Cerebellar cortex (tissue), 1 donor: ENCODE results near the gene EIF1B.
"Not testable (repeated sequence)": the region's sequence is repeated elsewhere in the genome, so short reads cannot be mapped to it uniquely, and the experiment has no call there.

Source experiments
- DNase-seq: peaks from one replicate; pipeline ENCODE4 v3.0.0-alpha.2; 2015; ENCODE audit warnings: low spot score

The EIF1B gene

GRCh38 chr3:40309418-40309924 lies at the start of gene EIF1B:
TSS of gene EIF1B (plus strand) at chr3:40309707. CDS start at chr3:40309942, 235 bp downstream.
- peak; percentile 97 for DNase-seq

GRCh38 chr3:40262331-40262730 lies 47.2 kb upstream of the EIF1B start:
- DNase-seq: peak; percentile 73

GRCh38 chr3:40264451-40264850 lies 45.1 kb upstream of the EIF1B start:
- DNase-seq: no peak

- DNase-seq: no peak
These were observed 44.3 kb upstream of the EIF1B start for GRCh38 chr3:40265181-40265580.

- DNase-seq: no peak
These were observed 41.4 kb upstream of the EIF1B start for GRCh38 chr3:40267937-40268724.

- peak; percentile 3 for DNase-seq
These were observed 40.5 kb upstream of the EIF1B start for GRCh38 chr3:40268802-40269524.

- no peak for DNase-seq
These were observed 30.7 kb upstream of the EIF1B start for GRCh38 chr3:40278791-40279190.

- DNase-seq: no peak
These were observed 27.5 kb upstream of the EIF1B start for GRCh38 chr3:40281995-40282394.

GRCh38 chr3:40283057-40283456 lies 26.4 kb upstream of the EIF1B start:
- not testable (repeated sequence) for DNase-seq

- DNase-seq: no peak
These were observed 22.3 kb upstream of the EIF1B start for GRCh38 chr3:40287248-40287647.

GRCh38 chr3:40290396-40290795 lies 19.1 kb upstream of the EIF1B start:
- DNase-seq: no peak

GRCh38 chr3:40291471-40291870 lies 18.0 kb upstream of the EIF1B start:
- DNase-seq: no peak

GRCh38 chr3:40292637-40293349 lies 16.7 kb upstream of the EIF1B start:
- no peak for DNase-seq

- no peak for DNase-seq
These were observed 15.1 kb upstream of the EIF1B start for GRCh38 chr3:40294434-40294833.

- no peak for DNase-seq
These were observed 11.4 kb upstream of the EIF1B start for GRCh38 chr3:40298075-40298474.

GRCh38 chr3:40299130-40299720 lies 10.3 kb upstream of the EIF1B start:
- DNase-seq: no peak

GRCh38 chr3:40299721-40300335 lies 9.7 kb upstream of the EIF1B start:
- DNase-seq: no peak

- no peak for DNase-seq
These were observed 6.7 kb upstream of the EIF1B start for GRCh38 chr3:40302784-40303183.

- no peak for DNase-seq
These were observed 5.2 kb upstream of the EIF1B start for GRCh38 chr3:40304352-40304751.

GRCh38 chr3:40306336-40306735 lies 3.2 kb upstream of the EIF1B start:
- DNase-seq: no peak

GRCh38 chr3:40307176-40307575 lies 2.3 kb upstream of the EIF1B start:
- no peak for DNase-seq
